Loucy (cell line): ENCODE results near the gene AKAP1.

ENCODE experiments used
- H2AFZ ChIP-seq: fragments of 200-600 bp; sonication (generic); 2 replicates; pipeline ENCODE4 v1.6.0; 2016; ENCODE audit warnings: antibody characterized with exemption, mild to moderate bottlenecking, low read length, moderate library complexity
- H3F3A ChIP-seq: fragments of 200-600 bp; 2 replicates; pipeline ENCODE4 v1.6.0; 2016; ENCODE audit warnings: antibody characterized with exemption, low read depth, mild to moderate bottlenecking
- H3K27me3 ChIP-seq: fragments of 200-600 bp; sonication (generic); 2 replicates; pipeline ENCODE4 v1.6.1; 2014; ENCODE audit warnings: low read length, mild to moderate bottlenecking; ENCODE audit not compliant: insufficient read depth, poor library complexity, severe bottlenecking
- H3K36me3 ChIP-seq: fragments of 200-600 bp; sonication (generic); 2 replicates; pipeline ENCODE4 v1.6.1; 2016; ENCODE audit warnings: low read length; ENCODE audit not compliant: insufficient read depth
- H3K4me1 ChIP-seq: fragments of 200-600 bp; sonication (generic); 2 replicates; pipeline ENCODE4 v1.5.1; 2014; ENCODE audit warnings: low read length, mild to moderate bottlenecking; ENCODE audit not compliant: insufficient read depth, poor library complexity, severe bottlenecking
- H3K4me2 ChIP-seq: fragments of 200-600 bp; sonication (generic); 2 replicates; pipeline ENCODE4 v1.6.0; 2014; ENCODE audit warnings: antibody characterized with exemption, low read length, low read depth, mild to moderate bottlenecking; ENCODE audit not compliant: poor library complexity, severe bottlenecking
- H3K4me3 ChIP-seq: fragments of 200-600 bp; sonication (generic); 2 replicates; pipeline ENCODE4 v1.5.1; 2014; ENCODE audit warnings: low read length, mild to moderate bottlenecking, mixed read lengths; ENCODE audit not compliant: poor library complexity, severe bottlenecking
- H3K79me2 ChIP-seq: fragments of 200-600 bp; sonication (generic); 2 replicates; pipeline ENCODE4 v1.6.1; 2014; ENCODE audit warnings: low read length; ENCODE audit not compliant: insufficient read depth
- H3K9ac ChIP-seq: fragments of 200-600 bp; sonication (generic); 2 replicates; pipeline ENCODE4 v1.6.0; 2014; ENCODE audit warnings: mild to moderate bottlenecking, low read depth, low read length, moderate library complexity; ENCODE audit not compliant: poor library complexity, severe bottlenecking
- H3K9me2 ChIP-seq: fragments of 200-600 bp; sonication (generic); replicated peaks from 2 replicates; pipeline ENCODE4 v1.6.1; 2016; ENCODE audit warnings: low read depth, low read length, mixed read lengths
- H3K9me3 ChIP-seq: fragments of 200-600 bp; sonication (generic); 2 replicates; pipeline ENCODE4 v1.6.1; 2014; ENCODE audit warnings: mild to moderate bottlenecking, antibody characterized with exemption, low read length, low read depth; ENCODE audit not compliant: insufficient read depth
- H4K20me1 ChIP-seq: fragments of 200-600 bp; sonication (generic); 2 replicates; pipeline ENCODE4 v1.6.0; 2014; ENCODE audit warnings: antibody characterized with exemption, low read length, mild to moderate bottlenecking; ENCODE audit not compliant: insufficient read depth, poor library complexity, severe bottlenecking
- CTCF ChIP-seq: fragments of 200-600 bp; sonication (generic); conservative IDR thresholded peaks from 2 replicates; pipeline ENCODE4 v1.5.1; 2014; ENCODE audit warnings: mild to moderate bottlenecking, antibody characterized with exemption, low read length
- EZH2phosphoT487 ChIP-seq: fragments of 200-600 bp; IDR thresholded peaks from 2 replicates; pipeline ENCODE4 v1.6.1; 2018; ENCODE audit warnings: antibody characterized with exemption, mild to moderate bottlenecking, moderate library complexity, borderline replicate concordance

The AKAP1 gene

GRCh38 chr17:57144567-57144966, 59.5 kb downstream of the AKAP1 start:
- Histone ChIP-seq H2AFZ (no peak overlapping the region), H3K27me3 (no peaks in the 10 kb centered on the region), H3K4me2 (no peak overlapping the region), H3K9ac (no peak overlapping the region), H4K20me1 (no peaks in the 10 kb centered on the region), H3F3A (no peaks in the 10 kb centered on the region), H3K9me2 (no peaks in the 10 kb centered on the region), H3K79me2 (no peaks in the 10 kb centered on the region), H3K4me3 (no peak overlapping the region), H3K4me1 (no peaks in the 10 kb centered on the region), H3K36me3 (no peaks in the 10 kb centered on the region), H3K9me3 (no peaks in the 10 kb centered on the region)
- TF ChIP-seq CTCF (no peak), EZH2phosphoT487 (no peak)

DNA sequence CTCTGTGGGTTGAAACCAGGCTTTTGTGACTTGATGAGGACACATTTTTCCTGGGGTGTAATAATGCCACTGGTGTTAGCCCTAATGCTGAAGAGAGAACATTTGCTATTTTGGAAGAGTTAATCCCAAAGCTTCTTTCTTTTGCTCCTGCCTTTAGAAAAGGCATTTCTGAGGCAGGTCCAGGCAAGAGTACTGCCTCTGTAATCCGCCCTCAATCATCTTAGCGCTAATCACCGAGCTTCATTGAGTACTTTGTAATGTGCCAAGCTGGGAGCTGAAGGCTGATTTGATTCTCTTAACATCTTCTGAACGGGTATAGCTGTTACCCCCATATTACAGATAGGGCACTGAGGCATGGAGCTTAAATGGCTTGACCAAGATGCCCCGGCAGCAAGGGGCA, 60.3 kb downstream of the AKAP1 start:
- Histone ChIP-seq H3K9me2 (no peaks in the 10 kb centered on the region), H3K4me2 (no peak overlapping the region)

GRCh38 chr17:57146273-57146672, 61.2 kb downstream of the AKAP1 start:
- Histone ChIP-seq H4K20me1 (no peaks in the 10 kb centered on the region), H3K36me3 (no peaks in the 10 kb centered on the region), H3K4me3 (no peak overlapping the region), H3K9me3 (no peaks in the 10 kb centered on the region), H3K4me1 (no peaks in the 10 kb centered on the region), H3K9me2 (no peaks in the 10 kb centered on the region), H3K9ac (no peak overlapping the region), H3K27me3 (no peaks in the 10 kb centered on the region), H3F3A (no peaks in the 10 kb centered on the region), H3K79me2 (no peaks in the 10 kb centered on the region), H3K4me2 (no peak overlapping the region), H2AFZ (no peak overlapping the region)
- no peak for TF ChIP-seq CTCF
- no peak for TF ChIP-seq EZH2phosphoT487

More for the DNA sequence above, 60.3 kb downstream of the AKAP1 start:
- TF ChIP-seq CTCF = no peak
- no peak for TF ChIP-seq EZH2phosphoT487
- Histone ChIP-seq H4K20me1 (no peaks in the 10 kb centered on the region), H3K4me3 (no peak overlapping the region), H3F3A (no peaks in the 10 kb centered on the region), H3K9me3 (no peaks in the 10 kb centered on the region), H3K4me1 (no peaks in the 10 kb centered on the region), H3K9ac (no peak overlapping the region), H2AFZ (no peak overlapping the region), H3K79me2 (no peaks in the 10 kb centered on the region), H3K36me3 (no peaks in the 10 kb centered on the region), H3K27me3 (no peaks in the 10 kb centered on the region)
